Stimulated activated naive CD8-positive, alpha-beta T cell treated with anti-CD3 and anti-CD28 coated beads, Interleukin-15, Interleukin-2, amounts not matched to agents 100 ng/mL and 50 ng/mL, for 24 hours (primary cell): ENCODE data around the gene NOLC1.
A peak's percentile ranks its signal among the peaks of the same experiment; 100 is the strongest.

ENCODE experiments used
- H3K27ac Mint-ChIP-seq: one replicate; pipeline ENCODE4 v1.8.0; 2021; ENCODE audit warnings: mild to moderate bottlenecking, mixed read lengths
- H3K27me3 Mint-ChIP-seq: one replicate; pipeline ENCODE4 v1.8.0; 2021; ENCODE audit warnings: mixed read lengths
- H3K36me3 Mint-ChIP-seq: one replicate; pipeline ENCODE4 v1.8.0; 2021; ENCODE audit warnings: low read depth, mixed read lengths
- H3K4me1 Mint-ChIP-seq: one replicate; pipeline ENCODE4 v1.8.0; 2021; ENCODE audit warnings: low read depth, mixed read lengths
- H3K4me3 Mint-ChIP-seq: one replicate; pipeline ENCODE4 v1.8.0; 2021; ENCODE audit warnings: mild to moderate bottlenecking, mixed read lengths
- H3K9me3 Mint-ChIP-seq: one replicate; pipeline ENCODE4 v1.8.0; 2021; ENCODE audit warnings: mixed read lengths

NOLC1 gene

DNA sequence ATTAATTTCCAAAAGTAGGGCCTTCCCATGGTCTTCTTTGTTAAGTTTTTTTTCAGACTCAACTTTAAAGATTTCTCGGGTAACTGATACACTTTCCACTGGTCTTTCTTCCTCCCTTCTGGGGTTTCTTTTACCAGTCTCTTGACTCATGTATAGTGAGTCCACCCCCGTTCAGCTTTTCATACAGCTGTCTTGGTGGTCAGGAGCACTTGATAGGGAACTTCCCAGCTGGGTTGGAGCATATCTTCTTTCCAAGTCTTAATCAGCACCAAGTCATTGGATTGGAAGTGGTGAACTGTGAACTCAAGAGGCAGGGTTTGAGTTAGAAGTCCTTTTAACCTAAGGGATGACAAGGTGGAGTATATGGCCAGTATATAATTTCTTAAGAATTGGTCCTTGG is 44.7 kb downstream of the NOLC1 start:
- H3K27me3 Mint-ChIP-seq = peaks cover 5% of the 10 kb centered on the region
- H3K4me1 Mint-ChIP-seq = peaks cover 11% of the 10 kb centered on the region
- H3K4me3 Mint-ChIP-seq = no peak overlapping the region
- peaks cover 3% of the 10 kb centered on the region for H3K9me3 Mint-ChIP-seq
- H3K27ac Mint-ChIP-seq = peak overlapping the region; percentile 56
- no peaks in the 10 kb centered on the region for H3K36me3 Mint-ChIP-seq

DNA sequence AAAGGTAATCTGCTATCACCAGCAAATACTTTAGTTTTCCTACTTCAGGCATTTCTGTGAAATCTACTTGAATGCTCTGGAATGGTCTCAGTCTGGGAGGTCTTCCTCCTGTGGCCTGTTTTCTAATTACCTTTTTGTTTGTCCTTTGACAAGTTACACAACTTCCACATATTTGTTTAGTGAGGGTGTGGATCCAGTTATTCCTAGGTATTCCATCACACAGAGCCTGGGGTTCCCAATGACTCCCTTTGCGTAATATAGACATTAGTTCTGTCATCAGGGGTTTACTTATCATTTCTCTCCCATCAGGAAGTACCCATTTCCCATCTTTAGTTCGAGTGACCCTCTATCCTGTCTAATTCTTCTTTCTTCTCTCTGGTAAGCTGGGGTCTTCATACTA is 45.8 kb downstream of the NOLC1 start:
- no peaks in the 10 kb centered on the region for H3K36me3 Mint-ChIP-seq
- H3K9me3 Mint-ChIP-seq = no peaks in the 10 kb centered on the region
- no peak overlapping the region for H3K4me3 Mint-ChIP-seq
- H3K27ac Mint-ChIP-seq = no peak overlapping the region
- H3K27me3 Mint-ChIP-seq = peaks cover 10% of the 10 kb centered on the region
- peaks cover 16% of the 10 kb centered on the region for H3K4me1 Mint-ChIP-seq

DNA sequence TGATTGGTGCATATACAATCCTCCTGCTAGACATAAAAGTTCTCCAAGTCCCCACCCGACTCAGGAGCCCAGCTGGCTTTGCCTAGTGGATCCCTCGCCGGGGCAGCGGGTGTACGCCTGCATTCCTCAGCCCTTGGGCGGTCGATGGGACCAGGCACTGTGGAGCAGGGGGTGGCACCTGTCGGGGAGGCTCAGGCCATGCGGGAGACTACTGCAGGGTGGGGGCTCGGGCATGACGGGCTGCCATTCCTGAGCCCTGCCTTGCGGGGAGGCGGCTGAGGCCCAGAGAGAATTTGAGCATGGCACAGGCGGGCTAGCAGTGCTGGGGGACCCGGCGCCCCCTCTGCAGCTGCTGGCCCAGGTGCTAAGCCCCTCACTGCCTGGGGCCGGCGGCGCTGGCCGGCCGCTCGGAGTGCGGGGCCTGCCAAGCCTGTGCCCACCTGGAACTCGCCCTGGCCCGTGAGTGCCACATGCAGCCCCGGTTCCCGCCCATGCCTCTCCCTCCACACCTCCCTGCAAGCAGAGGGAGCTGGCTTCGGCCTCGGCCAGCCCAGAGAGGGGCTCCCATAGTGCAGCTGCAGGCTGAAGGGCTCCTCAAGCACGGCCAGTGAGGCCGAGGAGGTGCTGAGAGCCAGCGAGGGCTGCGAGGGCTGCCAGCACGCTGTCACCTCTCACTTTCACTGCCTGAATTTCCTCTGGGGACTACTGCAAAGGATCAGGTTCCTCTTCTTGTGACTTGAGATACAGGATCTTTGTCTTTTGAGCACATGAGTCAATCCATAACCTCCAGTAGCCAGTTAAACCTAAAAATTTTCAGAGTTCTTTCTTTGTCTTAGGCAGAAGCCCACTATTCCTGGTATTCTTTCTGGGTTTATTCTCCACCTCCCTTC is 48.8 kb downstream of the NOLC1 start:
- Mint-ChIP-seq H3K4me1 (peaks cover 16% of the 10 kb centered on the region), H3K27ac (no peak overlapping the region), H3K36me3 (no peaks in the 10 kb centered on the region), H3K9me3 (peaks cover 7% of the 10 kb centered on the region), H3K27me3 (peaks cover 10% of the 10 kb centered on the region), H3K4me3 (no peak overlapping the region)

DNA sequence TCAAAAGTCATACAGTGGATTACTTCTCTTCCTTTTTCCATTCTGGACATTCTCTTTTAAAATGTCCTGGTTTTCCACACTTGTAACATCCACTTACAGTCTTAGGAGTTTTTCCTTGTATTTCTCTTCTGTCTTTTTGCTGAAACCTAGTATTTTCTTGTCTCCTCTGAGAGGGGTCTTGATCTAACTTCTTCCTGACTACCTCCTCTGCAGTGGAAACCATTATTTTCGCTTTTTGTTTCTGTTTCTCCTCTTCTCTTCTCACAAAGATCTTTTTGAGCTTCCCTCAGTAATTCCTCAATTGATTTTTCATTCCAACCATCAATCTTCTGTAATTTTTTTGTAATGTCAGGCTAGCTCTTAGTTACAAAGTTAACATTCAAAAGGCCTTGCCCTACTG is 50.2 kb downstream of the NOLC1 start:
- Mint-ChIP-seq H3K27ac (peak overlapping the region; percentile 50), H3K9me3 (peaks cover 7% of the 10 kb centered on the region), H3K4me3 (no peak overlapping the region), H3K36me3 (no peaks in the 10 kb centered on the region), H3K27me3 (peaks cover 10% of the 10 kb centered on the region), H3K4me1 (peaks cover 9% of the 10 kb centered on the region)

DNA sequence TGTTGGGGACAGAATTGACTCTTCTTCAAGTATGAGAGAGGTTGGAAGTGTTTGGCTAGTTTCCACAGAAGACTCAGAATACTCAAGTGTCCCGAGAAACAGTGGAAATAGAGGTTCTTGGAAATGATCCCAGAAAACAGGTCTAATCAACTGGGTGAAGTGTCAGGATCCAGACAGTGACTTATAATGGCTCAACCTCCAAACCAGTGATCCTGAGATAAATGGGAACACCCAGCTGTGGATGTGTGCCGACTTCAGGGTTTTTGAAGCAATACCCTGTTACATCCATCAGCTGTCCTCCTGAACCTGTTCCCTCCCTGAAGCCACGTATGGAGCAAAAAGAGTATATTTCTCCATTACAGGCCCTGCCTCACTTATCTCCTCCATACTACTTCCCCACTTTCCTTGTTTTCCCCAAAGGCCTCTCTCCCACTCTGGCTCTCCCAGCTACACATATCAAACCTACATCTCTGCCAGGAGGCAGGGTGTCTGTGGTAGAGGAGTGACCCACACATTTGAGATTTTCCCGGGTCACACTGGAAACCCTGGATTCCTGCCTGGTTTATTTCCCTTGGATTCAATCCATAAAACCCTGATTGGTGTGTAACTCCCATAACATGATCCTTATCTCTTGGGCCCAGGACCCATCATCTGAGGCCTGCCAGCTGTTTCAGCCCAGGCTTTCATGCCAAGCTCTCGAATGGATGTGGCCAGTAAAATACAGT is 56.3 kb downstream of the NOLC1 start:
- Mint-ChIP-seq H3K4me3 (no peak overlapping the region), H3K27me3 (peaks cover 2% of the 10 kb centered on the region), H3K9me3 (peaks cover 7% of the 10 kb centered on the region), H3K36me3 (no peaks in the 10 kb centered on the region), H3K4me1 (no peaks in the 10 kb centered on the region), H3K27ac (no peak overlapping the region)

DNA sequence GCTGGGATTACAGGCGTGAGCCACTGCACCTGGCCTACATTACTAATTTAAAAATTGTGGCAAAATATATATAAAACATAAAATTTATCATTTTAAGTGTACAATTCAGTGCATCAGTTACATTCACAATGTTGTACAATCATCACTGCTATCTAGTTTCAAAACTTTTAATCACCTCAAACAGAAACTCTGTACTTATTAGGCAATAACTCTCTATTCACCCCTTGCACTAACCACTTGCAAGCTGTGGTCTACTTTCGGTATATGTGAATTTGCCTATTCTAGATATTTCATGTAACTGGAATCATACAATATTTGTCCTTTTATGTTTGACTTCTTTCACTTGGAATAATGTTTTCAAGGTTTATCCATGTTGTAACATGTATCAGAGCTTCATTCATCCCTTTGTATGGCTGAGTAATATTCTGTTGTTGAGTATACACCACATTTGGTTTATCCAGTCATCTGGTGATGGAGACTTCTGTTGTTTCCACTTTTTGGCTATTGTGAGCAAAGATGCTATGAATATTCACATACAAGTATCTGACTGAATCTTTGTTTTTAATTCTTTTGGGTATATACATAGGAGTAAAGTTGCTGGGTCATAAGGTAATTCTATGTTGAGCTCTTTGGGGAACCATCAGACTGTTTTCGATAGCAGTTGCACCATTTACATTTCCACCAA is 59.6 kb downstream of the NOLC1 start:
- no peaks in the 10 kb centered on the region for H3K4me1 Mint-ChIP-seq
- peaks cover 4% of the 10 kb centered on the region for H3K27me3 Mint-ChIP-seq
- H3K4me3 Mint-ChIP-seq = no peak overlapping the region
- H3K36me3 Mint-ChIP-seq = no peaks in the 10 kb centered on the region
- no peak overlapping the region for H3K27ac Mint-ChIP-seq
- H3K9me3 Mint-ChIP-seq = no peaks in the 10 kb centered on the region
